CD14-positive monocyte (primary cell): Measurements from ENCODE around the gene TIGIT. TPM values are rescaled to one million over a fixed set of nuclear protein-coding genes. Genes with fewer than 3 reads are reported as not detected.

Experiments
- DNase-seq, 3 donors: peaks; one replicate each; pipeline ENCODE4 v3.0.0-alpha.2; 2011 to 2022
- H2AFZ ChIP-seq: 2 replicates; pipeline ENCODE4 v1.6.0; 2012; ENCODE audit warnings: mild to moderate bottlenecking, low read depth, low read length, inconsistent platforms; ENCODE audit not compliant: insufficient read depth, poor library complexity, severe bottlenecking
- H3K27ac ChIP-seq, 2 donors: 1 replicate in 1 of 2; 2 replicates in 1 of 2; pipeline ENCODE4 v1.5.1; 2012 to 2013; ENCODE audit warnings: low read length in 2 of 2, control low read depth in 1 of 2, inconsistent platforms in 1 of 2, low read depth in 1 of 2, mild to moderate bottlenecking in 1 of 2
- H3K27me3 ChIP-seq, 2 donors: one replicate each; pipeline versions ENCODE4 v1.6.0 to v1.6.1; 2011 to 2013; ENCODE audit warnings: low read length in 2 of 2; ENCODE audit not compliant: control insufficient read depth in 2 of 2, insufficient read depth in 2 of 2
- H3K36me3 ChIP-seq, 2 donors: replicated peaks in 1 of 2; 1 replicate in 1 of 2; 2 replicates in 1 of 2; pipeline versions ENCODE4 v1.5.1 to v1.6.1; 2012 to 2013; ENCODE audit warnings: low read length in 2 of 2, control low read depth in 1 of 2, inconsistent platforms in 1 of 2, mild to moderate bottlenecking in 1 of 2; ENCODE audit not compliant: insufficient read depth in 2 of 2, control insufficient read depth in 1 of 2
- H3K4me1 ChIP-seq, 2 donors: 1 replicate in 1 of 2; 2 replicates in 1 of 2; pipeline versions ENCODE4 v1.5.1 to v1.6.1; 2012 to 2013; ENCODE audit warnings: low read length in 2 of 2, control low read depth in 1 of 2, inconsistent platforms in 1 of 2, mild to moderate bottlenecking in 1 of 2, moderate library complexity in 1 of 2; ENCODE audit not compliant: insufficient read depth in 2 of 2, control insufficient read depth in 1 of 2
- H3K4me2 ChIP-seq: replicated peaks from 2 replicates; pipeline ENCODE3; 2012; ENCODE audit warnings: low read length, moderate library complexity, mild to moderate bottlenecking; ENCODE audit not compliant: poor library complexity, severe bottlenecking; ENCODE audit errors: extremely low read depth
- H3K4me3 ChIP-seq, 3 experiments: fragments of 200-600 bp in 1 of 3; sonication (generic) in 1 of 3; replicated peaks in 1 of 3; 1 replicate in 2 of 3; 2 replicates in 1 of 3; pipeline ENCODE4 v1.5.1; 2011 to 2013; ENCODE audit warnings: low read length in 3 of 3, mild to moderate bottlenecking in 3 of 3, control low read depth in 2 of 3, low read depth in 2 of 3, inconsistent platforms in 1 of 3, moderate library complexity in 1 of 3
- H3K79me2 ChIP-seq: 2 replicates; pipeline ENCODE4 v1.6.0; 2012; ENCODE audit warnings: mild to moderate bottlenecking, control low read depth, inconsistent platforms, low read length, moderate library complexity; ENCODE audit not compliant: insufficient read depth
- H3K9ac ChIP-seq: 2 replicates; pipeline ENCODE4 v1.6.0; 2017; ENCODE audit warnings: low read length, mild to moderate bottlenecking; ENCODE audit not compliant: insufficient read depth, poor library complexity, severe bottlenecking
- H3K9me3 ChIP-seq, 2 donors: replicated peaks in 1 of 2; 1 replicate in 1 of 2; 2 replicates in 1 of 2; pipeline versions ENCODE4 v1.5.1 to v1.6.1; 2012 to 2013; ENCODE audit warnings: low read length in 2 of 2, control low read depth in 1 of 2; ENCODE audit not compliant: control insufficient read depth in 1 of 2, insufficient read depth in 1 of 2
- H4K20me1 ChIP-seq: 2 replicates; pipeline ENCODE4 v1.6.0; 2012; ENCODE audit warnings: mild to moderate bottlenecking, low read length, control low read depth, moderate library complexity; ENCODE audit not compliant: insufficient read depth
- H3K27ac Mint-ChIP-seq, 7 donors: one replicate each; pipeline ENCODE4 v1.8.0; 2020; ENCODE audit warnings: mild to moderate bottlenecking in 7 of 7, mixed read lengths in 7 of 7, moderate library complexity in 6 of 7, inconsistent platforms in 2 of 7
- H3K27me3 Mint-ChIP-seq, 3 donors: one replicate each; pipeline ENCODE4 v1.8.0; 2021 to 2022; ENCODE audit warnings: low read depth in 3 of 3, mild to moderate bottlenecking in 3 of 3, mixed read lengths in 3 of 3, moderate library complexity in 3 of 3, inconsistent platforms in 1 of 3
- H3K36me3 Mint-ChIP-seq, 2 donors: one replicate each; pipeline ENCODE4 v1.8.0; 2020; ENCODE audit warnings: mixed read lengths in 2 of 2, inconsistent platforms in 1 of 2, mild to moderate bottlenecking in 1 of 2
- H3K4me1 Mint-ChIP-seq: one replicate; pipeline ENCODE4 v1.8.0; 2020; ENCODE audit warnings: mild to moderate bottlenecking, mixed read lengths
- H3K4me3 Mint-ChIP-seq, 2 donors: one replicate each; pipeline ENCODE4 v1.8.0; 2020; ENCODE audit warnings: mild to moderate bottlenecking in 2 of 2, mixed read lengths in 2 of 2, moderate library complexity in 1 of 2
- H3K9me3 Mint-ChIP-seq, 7 donors: one replicate each; pipeline ENCODE4 v1.8.0; 2020 to 2022; ENCODE audit warnings: mixed read lengths in 7 of 7, mild to moderate bottlenecking in 6 of 7, moderate library complexity in 6 of 7, inconsistent platforms in 2 of 7
- CTCF ChIP-seq: fragments of 200-600 bp; IDR thresholded peaks from one replicate; pipeline ENCODE4 v1.8.0; 2022; ENCODE audit warnings: antibody characterized with exemption, mild to moderate bottlenecking
- WGBS: methylation state at CpG from one replicate; pipeline ENCODE4 v1.1.5; 2013; ENCODE audit warnings: missing lambda C conversion rate; ENCODE audit not compliant: insufficient coverage; 5-methylcytosine and 5-hydroxymethylcytosine counted together
- intact Hi-C, 2 donors: fragments of 100-400 bp; cut with micrococcal nuclease; formaldehyde crosslinking; loops; one replicate each; pipeline versions ENCODE4 v1.15.0 to v1.15.1; 2023
- polyA plus RNA-seq, 3 donors: library from polyadenylated mRNA; depleted of rRNA in 1 of 3; unstranded in 2 of 3; stranded (reverse) in 1 of 3; fragments of 300-500 nt in 2 of 3; fragments of >200 nt in 1 of 3; fragmentation: Illumina TruSeq in 2 of 3; gene quantifications; 1 replicate in 2 of 3; 2 replicates in 1 of 3; pipeline ENCODE4 v1.2.3, GENCODE V29; 2012 to 2021

Gene TIGIT
- polyA plus RNA-seq, 3 donors, result 0.28 to 0.49 TPM; not detected in 1

- H3K27ac Mint-ChIP-seq, result no peak overlapping the region
- Histone ChIP-seq H3K27me3 (no peaks in the 10 kb centered on the region), H3K4me1 (no peaks in the 10 kb centered on the region), H4K20me1 (no peaks in the 10 kb centered on the region), H2AFZ (no peak overlapping the region), H3K4me2 (no peak overlapping the region), H3K79me2 (no peaks in the 10 kb centered on the region), H3K36me3 (no peaks in the 10 kb centered on the region), H3K27ac (no peak overlapping the region), H3K9me3 (no peaks in the 10 kb centered on the region), H3K9ac (no peak overlapping the region), H3K4me3 (no peak overlapping the region)
- DNase-seq, result no peak
- H3K36me3 Mint-ChIP-seq, result no peaks in the 10 kb centered on the region
- intact Hi-C loops, result no loop called here
- H3K4me3 Mint-ChIP-seq, result no peak overlapping the region
- peaks cover 0 to 2% (median 0%) of the 10 kb centered on the region in 7 donors for H3K9me3 Mint-ChIP-seq
- no CpG with 5 or more reads among the region's 1 CpG for WGBS
- no peaks in the 10 kb centered on the region for H3K27me3 Mint-ChIP-seq
- no peaks in the 10 kb centered on the region for H3K4me1 Mint-ChIP-seq
- TF ChIP-seq CTCF, result no peak
Measured at GRCh38 chr3:114284644-114285043, 9.2 kb upstream of the TIGIT start.

- Mint-ChIP-seq H3K36me3 (no peaks in the 10 kb centered on the region), H3K9me3 (peaks cover 0 to 2% (median 0%) of the 10 kb centered on the region in 7 donors), H3K27ac (no peak overlapping the region), H3K27me3 (peaks cover 0 to 2% (median 0%) of the 10 kb centered on the region in 3 donors), H3K4me1 (no peaks in the 10 kb centered on the region), H3K4me3 (no peak overlapping the region)
- no peak overlapping the region for H3K9ac ChIP-seq
- H3K9me3 ChIP-seq, result no peaks in the 10 kb centered on the region
- H3K4me3 ChIP-seq, result no peak overlapping the region
- intact Hi-C loops, result no loop called here
- no peaks in the 10 kb centered on the region for H4K20me1 ChIP-seq
- no peaks in the 10 kb centered on the region for H3K36me3 ChIP-seq
- no peak for TF ChIP-seq CTCF
- no peaks in the 10 kb centered on the region for H3K4me1 ChIP-seq
- no peak overlapping the region for H3K4me2 ChIP-seq
- no peak for DNase-seq
- no CpG with 5 or more reads among the region's 3 CpGs for WGBS
- H3K27ac ChIP-seq, result no peak overlapping the region
- H3K79me2 ChIP-seq, result no peaks in the 10 kb centered on the region
- no peak overlapping the region for H2AFZ ChIP-seq
- no peaks in the 10 kb centered on the region for H3K27me3 ChIP-seq
Measured at GRCh38 chr3:114285648-114286230, 8.1 kb upstream of the TIGIT start.
